H1 (cell line): ENCODE data around the gene PRPF31. TPM values are rescaled to one million over a fixed set of nuclear protein-coding genes. Genes with fewer than 3 reads are reported as not detected.

Experiments used
- CTCF ChIA-PET: fragments of 300-600 bp; sonication (Branson Sonifier 250); formaldehyde crosslinking; loops from one replicate; lab custom pipeline; 2021; ENCODE audit not compliant: partially characterized antibody; lab: Charles Lee
- POLR2A ChIA-PET: fragments of 300-600 bp; sonication (Branson Sonifier 250); formaldehyde crosslinking; loops from one replicate; lab custom pipeline; 2021; ENCODE audit warnings: inconsistent platforms; ENCODE audit not compliant: partially characterized antibody; lab: Charles Lee
- DNase-seq, 2 experiments: peaks; one replicate each; pipeline versions ENCODE4 v3.0.0 to v3.0.0-alpha.2; 2010 to 2022; ENCODE audit warnings: low spot score in 2 of 2, low read depth in 1 of 2, mixed read lengths in 1 of 2
- FAIRE-seq: peaks from 2 replicates; lab custom pipeline; 2011; peaks lifted over from hg19 to GRCh38; lab: Jason Lieb, UNC
- H2AFZ ChIP-seq: 2 replicates; pipeline ENCODE4 v1.8.1; 2012; ENCODE audit warnings: low read length, inconsistent platforms
- H2AK5ac ChIP-seq: 2 replicates; pipeline ENCODE4 v1.6.1; 2013; ENCODE audit warnings: low read depth, low read length
- H2BK120ac ChIP-seq: replicated peaks from 2 replicates; pipeline ENCODE3; 2013; ENCODE audit warnings: low read depth, low read length, inconsistent platforms
- H2BK12ac ChIP-seq: 2 replicates; pipeline ENCODE4 v1.6.1; 2013; ENCODE audit warnings: low read depth, low read length
- H2BK15ac ChIP-seq: 2 replicates; pipeline ENCODE4 v1.6.1; 2013; ENCODE audit warnings: low read length
- H2BK20ac ChIP-seq: 2 replicates; pipeline ENCODE4 v1.6.1; 2013; ENCODE audit warnings: low read length
- H2BK5ac ChIP-seq: 2 replicates; pipeline ENCODE4 v1.6.1; 2013; ENCODE audit warnings: low read depth, low read length
- H3K14ac ChIP-seq: 2 replicates; pipeline ENCODE4 v1.6.1; 2013; ENCODE audit warnings: inconsistent platforms; ENCODE audit not compliant: insufficient read length
- H3K18ac ChIP-seq: 2 replicates; pipeline ENCODE4 v1.6.1; 2013; ENCODE audit warnings: low read length; ENCODE audit errors: extremely low read depth
- H3K23ac ChIP-seq: 2 replicates; pipeline ENCODE4 v1.6.1; 2013; ENCODE audit warnings: inconsistent platforms; ENCODE audit not compliant: insufficient read length
- H3K23me2 ChIP-seq: 2 replicates; pipeline ENCODE4 v1.6.1; 2013; ENCODE audit warnings: low read depth, low read length
- H3K27ac ChIP-seq: 2 replicates; pipeline ENCODE4 v1.6.1; 2011; ENCODE audit warnings: low read depth, low read length, inconsistent platforms
- H3K27me3 ChIP-seq, 4 experiments: replicated peaks in 1 of 4; 1 replicate in 1 of 4; 2 replicates in 3 of 4; pipeline versions ENCODE4 v1.6.1 to v1.8.1; 2011 to 2013; ENCODE audit warnings: low read length in 3 of 4, mild to moderate bottlenecking in 3 of 4, inconsistent platforms in 2 of 4, mixed read lengths in 2 of 4, moderate library complexity in 1 of 4; ENCODE audit not compliant: control insufficient read depth in 3 of 4, insufficient read depth in 3 of 4; ENCODE audit errors: extremely low read depth in 1 of 4
- H3K36me3 ChIP-seq, 4 experiments: 2 replicates each; pipeline versions ENCODE4 v1.6.1 to v1.8.1; 2011 to 2013; ENCODE audit warnings: mild to moderate bottlenecking in 4 of 4, low read length in 3 of 4, moderate library complexity in 2 of 4, control low read depth in 1 of 4, inconsistent platforms in 1 of 4; ENCODE audit not compliant: insufficient read depth in 4 of 4, control insufficient read depth in 2 of 4
- H3K4ac ChIP-seq: replicated peaks from 2 replicates; pipeline ENCODE3; 2013; ENCODE audit warnings: low read length, low read depth, mixed read lengths, inconsistent platforms; ENCODE audit not compliant: insufficient read length
- H3K4me1 ChIP-seq, 4 experiments: replicated peaks in 1 of 4; 1 replicate in 1 of 4; 2 replicates in 3 of 4; pipeline versions ENCODE4 v1.6.1 to v1.8.1; 2011 to 2013; ENCODE audit warnings: low read length in 3 of 4, inconsistent platforms in 2 of 4, mixed read lengths in 1 of 4; ENCODE audit not compliant: insufficient read depth in 4 of 4, control insufficient read depth in 3 of 4
- H3K4me2 ChIP-seq, 2 experiments: 2 replicates each; pipeline versions ENCODE4 v1.6.1 to v1.8.1; 2011 to 2013; ENCODE audit warnings: low read depth in 2 of 2, low read length in 2 of 2, control low read depth in 1 of 2, inconsistent platforms in 1 of 2, mild to moderate bottlenecking in 1 of 2; ENCODE audit not compliant: insufficient read depth in 1 of 2
- H3K4me3 ChIP-seq, 4 experiments: fragments of 200-600, 300-600 bp in 1 of 4; sonication (generic), shearing (Covaris generic), sonication (Bioruptor Twin) in 1 of 4; 2 replicates each; pipeline versions ENCODE4 v1.5.1 to v1.8.1; 2011 to 2016; ENCODE audit warnings: low read length in 4 of 4, low read depth in 3 of 4, control low read depth in 2 of 4, inconsistent platforms in 2 of 4, mild to moderate bottlenecking in 2 of 4, mixed read lengths in 1 of 4, moderate library complexity in 1 of 4; ENCODE audit not compliant: insufficient read depth in 2 of 4; ENCODE audit errors: extremely low read depth in 1 of 4
- H3K56ac ChIP-seq: replicated peaks from 2 replicates; pipeline ENCODE3; 2013; ENCODE audit warnings: low read depth, mild to moderate bottlenecking, mixed read lengths, low read length, inconsistent platforms; ENCODE audit not compliant: insufficient read length
- H3K79me1 ChIP-seq: 2 replicates; pipeline ENCODE4 v1.6.1; 2013; ENCODE audit warnings: low read depth, low read length, control low read depth
- H3K79me2 ChIP-seq, 2 experiments: 2 replicates each; pipeline versions ENCODE4 v1.6.1 to v1.8.1; 2012 to 2013; ENCODE audit warnings: low read length in 2 of 2, mild to moderate bottlenecking in 2 of 2, inconsistent platforms in 1 of 2; ENCODE audit not compliant: insufficient read depth in 2 of 2, control insufficient read depth in 1 of 2
- H3K9ac ChIP-seq, 4 experiments: replicated peaks in 1 of 4; 1 replicate in 1 of 4; 2 replicates in 3 of 4; pipeline versions ENCODE4 v1.6.1 to v1.8.1; 2011 to 2013; ENCODE audit warnings: low read depth in 3 of 4, low read length in 3 of 4, control low read depth in 2 of 4, mild to moderate bottlenecking in 2 of 4, moderate library complexity in 2 of 4, inconsistent platforms in 1 of 4; ENCODE audit errors: extremely low read depth in 1 of 4
- H3K9me3 ChIP-seq, 2 experiments: 2 replicates each; pipeline versions ENCODE4 v1.6.1 to v1.8.1; 2012 to 2013; ENCODE audit warnings: mild to moderate bottlenecking in 2 of 2, moderate library complexity in 2 of 2, control low read depth in 1 of 2, inconsistent platforms in 1 of 2, low read depth in 1 of 2, low read length in 1 of 2, mixed read lengths in 1 of 2; ENCODE audit not compliant: insufficient read depth in 2 of 2
- H4K20me1 ChIP-seq, 2 experiments: replicated peaks in 1 of 2; 2 replicates each; pipeline versions ENCODE3 to v1.8.1; 2011 to 2013; ENCODE audit warnings: inconsistent platforms in 2 of 2, low read length in 2 of 2, mild to moderate bottlenecking in 1 of 2; ENCODE audit not compliant: insufficient read depth in 2 of 2, control insufficient read depth in 1 of 2
- H4K5ac ChIP-seq: 2 replicates; pipeline ENCODE4 v1.6.1; 2013; ENCODE audit warnings: low read length, low read depth, mixed read lengths, inconsistent platforms; ENCODE audit not compliant: insufficient read length
- H4K8ac ChIP-seq: 2 replicates; pipeline ENCODE4 v1.8.0; 2013; ENCODE audit warnings: mild to moderate bottlenecking, moderate library complexity, low read length, inconsistent platforms; ENCODE audit not compliant: insufficient read depth; ENCODE audit errors: extremely low read depth
- H4K91ac ChIP-seq: replicated peaks from 2 replicates; pipeline ENCODE3; 2013; ENCODE audit warnings: low read length, mixed read lengths, inconsistent platforms; ENCODE audit not compliant: insufficient read length
- ATF2 ChIP-seq: IDR thresholded peaks from 2 replicates; pipeline ENCODE4 v1.6.1; 2012; ENCODE audit warnings: low read length, inconsistent platforms
- BACH1 ChIP-seq: IDR thresholded peaks from 2 replicates; pipeline ENCODE4 v1.6.1; 2012; ENCODE audit warnings: low read length, improper control_type of control experiment
- BCL11A ChIP-seq, 2 experiments: IDR thresholded peaks; one replicate each; pipeline ENCODE4 v1.6.1; 2011; ENCODE audit warnings: low read depth in 2 of 2, low read length in 2 of 2, mild to moderate bottlenecking in 2 of 2
- BRCA1 ChIP-seq: IDR thresholded peaks from 2 replicates; pipeline ENCODE4 v1.6.1; 2012; ENCODE audit warnings: low read depth, low read length, improper control_type of control experiment
- CEBPB ChIP-seq: IDR thresholded peaks from 2 replicates; pipeline ENCODE4 v1.6.1; 2012; ENCODE audit warnings: low read depth, low read length
- CREB1 ChIP-seq: IDR thresholded peaks from 2 replicates; pipeline ENCODE4 v1.6.1; 2012; ENCODE audit warnings: inconsistent platforms
- RAD21 ChIP-seq, 2 experiments: IDR thresholded peaks in 1 of 2; conservative IDR thresholded peaks in 1 of 2; 2 replicates each; pipeline ENCODE4 v1.6.1; 2011; ENCODE audit warnings: low read depth in 2 of 2, low read length in 2 of 2, improper control_type of control experiment in 1 of 2, inconsistent platforms in 1 of 2, mild to moderate bottlenecking in 1 of 2, moderate library complexity in 1 of 2
- RXRA ChIP-seq: IDR thresholded peaks from 2 replicates; pipeline ENCODE4 v1.6.1; 2011; ENCODE audit warnings: low read depth, mild to moderate bottlenecking, low read length, moderate library complexity; ENCODE audit not compliant: insufficient read depth
- SP1 ChIP-seq: IDR thresholded peaks from 2 replicates; pipeline ENCODE4 v1.6.1; 2011; ENCODE audit warnings: low read depth, low read length
- TAF7 ChIP-seq: optimal IDR thresholded peaks from 2 replicates; pipeline ENCODE3; 2011; ENCODE audit warnings: low read depth, mild to moderate bottlenecking, inconsistent platforms, low read length, moderate library complexity, borderline replicate concordance
- WGBS, 2 experiments: shearing (Covaris generic) in 1 of 2; methylation state at CpG; one replicate each; pipeline versions ENCODE4 v1.1.6 to v1.1.7; 2013 to 2015; ENCODE audit warnings: low lambda C conversion rate in 2 of 2, mixed read lengths in 2 of 2, inconsistent platforms in 1 of 2, low coverage in 1 of 2, missing lambda C conversion rate in 1 of 2; ENCODE audit not compliant: insufficient replicate concordance in 2 of 2, insufficient coverage in 1 of 2, insufficient read length in 1 of 2; ENCODE audit errors: extremely low coverage in 1 of 2, missing lambda C conversion rate in 1 of 2; 5-methylcytosine and 5-hydroxymethylcytosine counted together
- polyA plus RNA-seq, 7 experiments: library from polyadenylated mRNA; depleted of rRNA in 3 of 7; stranded (reverse) in 5 of 7; unstranded in 2 of 7; fragments of >200 nt in 5 of 7; fragments of 200-250 nt in 2 of 7; gene quantifications; 1 replicate in 5 of 7; 2 replicates in 1 of 7; 4 replicates in 1 of 7; pipeline versions ENCODE4 v1.2.1 to v1.2.3, GENCODE V29; 2011 to 2013; ENCODE audit warnings: missing spikeins in 2 of 7, mixed read lengths in 2 of 7
- total RNA-seq: library from RNA; stranded (reverse); fragmentation: NEBNext Ultra II Directional; extraction: Animal tissue kit (Norgen Biotek cat#: 25700); gene quantifications from 2 replicates; pipeline ENCODE4 v1.2.1, GENCODE V29; 2021

Gene PRPF31
- total and polyA plus RNA-seq, 2 of the 8 experiments (the other 6 are each of a cell fraction or from before 2014, with no cell fraction given): 51.1 to 97.4 TPM

- POLR2A ChIA-PET: interaction anchor here (1.2 to 9.2 kb wide), 2 partner anchors 11 to 49 kb away, joined by 3 to 116 read pairs; partner anchors contain the start of genes PRPF31 and TFPT
- Histone ChIP-seq H2AK5ac (no peak overlapping the region), H3K79me1 (no peaks in the 10 kb centered on the region; the same call in 1 of the 2 replicates), H2BK12ac (no peak overlapping the region), H3K9me3 (no peaks in the 10 kb centered on the region), H4K5ac (no peak overlapping the region), H3K36me3 (peaks cover 14 to 47% (median 38%) of the 10 kb centered on the region in 4 experiments; a peak in 7 of 8 replicates), H3K9ac (no peak overlapping the region), H4K20me1 (peaks cover 3 to 12% of the 10 kb centered on the region in 2 experiments), H2BK5ac (no peak overlapping the region), H3K4me3 (no peak overlapping the region), H4K8ac (no peak overlapping the region; the same call in 1 of the 2 replicates), H3K14ac (no peak overlapping the region), H3K23ac (no peak overlapping the region), H3K27ac (no peak overlapping the region), H3K4me2 (no peak overlapping the region; a peak in 1 of 4 replicates), H3K4ac (no peak overlapping the region), H2BK15ac (no peak overlapping the region), H3K23me2 (peaks cover 5% of the 10 kb centered on the region), H2BK20ac (no peak overlapping the region), H4K91ac (no peak overlapping the region), H3K79me2 (peaks cover 0 to 13% of the 10 kb centered on the region in 2 experiments; a peak in 2 of 4 replicates), H2AFZ (no peak overlapping the region), H2BK120ac (no peak overlapping the region), H3K27me3 (no peaks in the 10 kb centered on the region), H3K18ac (no peak overlapping the region), H3K56ac (no peak overlapping the region), H3K4me1 (0 out of 7 replicates have a peak, but pooled peaks cover 0 to 2% (median 0%) of the 10 kb centered on the region in 4 experiments)
- TF ChIP-seq CREB1: no peak
- no peak for TF ChIP-seq RAD21 (IDR thresholded peaks at IDR 0.05 in 1 of 2, conservative IDR thresholded peaks at IDR 0.05 in 1 of 2; ENCODE audit: low read depth in 2 of 2, low read length in 2 of 2)
- TF ChIP-seq SP1: no peak
- no peak for TF ChIP-seq BRCA1
- no peak for TF ChIP-seq TAF7
- no peak for TF ChIP-seq ATF2
- TF ChIP-seq RXRA: no peak
- no peak for TF ChIP-seq BACH1
- no peak for TF ChIP-seq CEBPB
- no peak for TF ChIP-seq BCL11A (IDR thresholded peaks at IDR 0.05; ENCODE audit: low read depth in 2 of 2, low read length in 2 of 2)
- FAIRE-seq (no peak), DNase-seq (no peak)
- CTCF ChIA-PET: interaction anchor here (0.6 kb wide), 1 partner anchor 69 kb away, joined by 3 read pairs; no protein-coding TSS in a partner anchor
- 79% methylated on average over 11 of the region's 11 CpGs; no CpG with 5 or more reads in 1 of the 2 experiments for WGBS, 2 experiments
These were observed 10.4 kb upstream of the PRPF31 start for GRCh38 chr19:54104998-54105715.
